Kidney (tissue), 14 donors: ENCODE data around the gene TNFAIP1. TPM values are rescaled to one million over a fixed set of nuclear protein-coding genes. Genes with fewer than 3 reads are reported as not detected.
A peak's percentile ranks its signal among the peaks of the same experiment; 100 is the strongest.

Source experiments
- DNase-seq, 5 donors: peaks; one replicate each; pipeline ENCODE4 v3.0.0-alpha.2; 2013 to 2020
- FAIRE-seq: peaks from 2 replicates; lab custom pipeline; 2012; peaks lifted over from hg19 to GRCh38; lab: Jason Lieb, UNC
- H3K27ac ChIP-seq, 2 donors: one replicate each; pipeline ENCODE4 v1.7.0; 2013; ENCODE audit warnings: low read depth in 2 of 2, low read length in 2 of 2, inconsistent platforms in 1 of 2
- H3K27me3 ChIP-seq: one replicate; pipeline ENCODE4 v1.7.1; 2013; ENCODE audit warnings: low read length, inconsistent platforms; ENCODE audit not compliant: control insufficient read depth, insufficient read depth
- H3K36me3 ChIP-seq, 3 donors: one replicate each; pipeline versions ENCODE4 v1.7.0 to v1.7.1; 2013; ENCODE audit warnings: low read length in 3 of 3, control low read depth in 1 of 3, inconsistent platforms in 1 of 3; ENCODE audit not compliant: insufficient read depth in 3 of 3, control insufficient read depth in 2 of 3
- H3K4me1 ChIP-seq, 3 donors: one replicate each; pipeline versions ENCODE4 v1.7.0 to v1.7.1; 2013; ENCODE audit warnings: low read length in 3 of 3, inconsistent platforms in 1 of 3, low read depth in 1 of 3; ENCODE audit not compliant: control insufficient read depth in 2 of 3, insufficient read depth in 2 of 3
- H3K4me3 ChIP-seq, 3 donors: one replicate each; pipeline versions ENCODE4 v1.7.0 to v1.8.1; 2013; ENCODE audit warnings: low read length in 3 of 3, control low read depth in 1 of 3, inconsistent platforms in 1 of 3
- H3K9ac ChIP-seq, 3 donors: one replicate each; pipeline versions ENCODE4 v1.7.0 to v1.7.1; 2013; ENCODE audit warnings: low read length in 3 of 3, control low read depth in 1 of 3, inconsistent platforms in 1 of 3
- H3K9me3 ChIP-seq, 3 donors: one replicate each; pipeline versions ENCODE4 v1.7.0 to v1.7.1; 2013; ENCODE audit warnings: low read length in 3 of 3, control low read depth in 1 of 3, inconsistent platforms in 1 of 3; ENCODE audit not compliant: control insufficient read depth in 2 of 3, insufficient read depth in 1 of 3
- intact Hi-C: fragments of 100-400 bp; cut with DNase I; formaldehyde crosslinking; loops from one replicate; pipeline ENCODE4 v1.11.1; 2022
- polyA plus RNA-seq: library from polyadenylated mRNA; stranded (reverse); fragments of 350-450 nt; fragmentation: Illumina TruSeq; extraction: RNeasy Lipid Tissue Mini Kit (QIAGEN cat#74804); gene quantifications from one replicate; pipeline ENCODE4 v1.2.3, GENCODE V29; 2014; ENCODE audit warnings: low read depth, low replicate concordance; ENCODE audit not compliant: insufficient read depth
- total RNA-seq: library from RNA; stranded (reverse); fragmentation: NEBNext Ultra II Directional; extraction: Animal tissue kit (Norgen Biotek cat#: 25700); gene quantifications from one replicate; pipeline ENCODE4 v1.2.1, GENCODE V29; 2021
- TF ChIP-seq, protein P1 (sequence below): IDR thresholded peaks from 3 replicates; pipeline ENCODE4 v1.5.1; 2012; ENCODE audit warnings: mild to moderate bottlenecking, moderate library complexity, borderline replicate concordance; ENCODE audit not compliant: insufficient read depth; ENCODE audit errors: extremely low read depth
- donor health status: control.
- donor health status: control.
- donor health status: control.
- donor health status: control.
- donor health status: control.
- donor health status: DM: yes; HTN: yes; CAD: no.
- donor health status: Normal renal cell carcinoma (clear cell type).

TNFAIP1 gene
- total and polyA plus RNA-seq, 2 donors from 2014 or later = 28.9 to 83.9 TPM

DNA sequence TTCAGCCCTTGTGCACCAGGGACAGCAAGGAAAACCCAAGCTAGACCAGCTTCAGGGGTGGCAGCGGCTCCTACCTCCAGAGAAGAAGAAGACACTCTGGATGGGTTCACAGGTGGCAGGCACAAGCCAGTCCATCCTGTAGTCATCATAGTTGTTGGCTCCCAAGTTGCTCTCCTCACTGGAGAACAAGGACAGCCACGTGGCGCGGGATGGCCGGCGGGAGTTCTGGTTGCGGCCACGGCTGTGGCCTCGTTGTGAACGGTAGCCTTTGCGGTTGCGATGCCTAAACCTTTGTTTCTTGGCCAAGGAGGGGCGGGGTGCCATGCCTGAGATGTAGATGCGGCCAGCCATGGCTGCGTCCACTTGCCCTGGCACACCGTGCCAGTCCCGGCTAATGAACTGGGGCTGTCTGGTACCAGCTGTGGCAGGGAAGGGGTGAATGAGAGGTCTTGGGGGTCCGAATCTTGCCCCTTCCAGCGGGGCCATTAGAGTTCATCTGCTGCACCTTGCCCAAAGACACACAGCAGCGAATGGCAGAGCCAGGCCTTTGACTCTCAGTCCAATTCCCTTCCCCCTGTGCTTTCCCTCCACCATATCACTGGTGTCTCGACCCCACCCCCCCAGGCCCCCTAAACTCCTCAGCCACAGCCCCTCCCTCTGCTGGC is 32.2 kb downstream of the TNFAIP1 start:
- TF ChIP-seq, protein P1, sequence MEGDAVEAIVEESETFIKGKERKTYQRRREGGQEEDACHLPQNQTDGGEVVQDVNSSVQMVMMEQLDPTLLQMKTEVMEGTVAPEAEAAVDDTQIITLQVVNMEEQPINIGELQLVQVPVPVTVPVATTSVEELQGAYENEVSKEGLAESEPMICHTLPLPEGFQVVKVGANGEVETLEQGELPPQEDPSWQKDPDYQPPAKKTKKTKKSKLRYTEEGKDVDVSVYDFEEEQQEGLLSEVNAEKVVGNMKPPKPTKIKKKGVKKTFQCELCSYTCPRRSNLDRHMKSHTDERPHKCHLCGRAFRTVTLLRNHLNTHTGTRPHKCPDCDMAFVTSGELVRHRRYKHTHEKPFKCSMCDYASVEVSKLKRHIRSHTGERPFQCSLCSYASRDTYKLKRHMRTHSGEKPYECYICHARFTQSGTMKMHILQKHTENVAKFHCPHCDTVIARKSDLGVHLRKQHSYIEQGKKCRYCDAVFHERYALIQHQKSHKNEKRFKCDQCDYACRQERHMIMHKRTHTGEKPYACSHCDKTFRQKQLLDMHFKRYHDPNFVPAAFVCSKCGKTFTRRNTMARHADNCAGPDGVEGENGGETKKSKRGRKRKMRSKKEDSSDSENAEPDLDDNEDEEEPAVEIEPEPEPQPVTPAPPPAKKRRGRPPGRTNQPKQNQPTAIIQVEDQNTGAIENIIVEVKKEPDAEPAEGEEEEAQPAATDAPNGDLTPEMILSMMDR = no peak
- H3K27me3 ChIP-seq = no peaks in the 10 kb centered on the region
- peak in 1 of 5 donors; percentile 11 for DNase-seq
- H3K9ac ChIP-seq = no peak overlapping the region
- no peaks in the 10 kb centered on the region for H3K9me3 ChIP-seq
- no peak overlapping the region for H3K27ac ChIP-seq
- intact Hi-C loops = no loop called here
- H3K4me3 ChIP-seq = no peak overlapping the region
- H3K36me3 ChIP-seq = peaks cover 0 to 9% (median 6%) of the 10 kb centered on the region in 3 donors
- H3K4me1 ChIP-seq = peaks cover 0 to 16% (median 3%) of the 10 kb centered on the region in 3 donors
- FAIRE-seq = no peak

- peaks cover 0 to 4% (median under 1%) of the 10 kb centered on the region in 3 donors for H3K36me3 ChIP-seq
- H3K27ac ChIP-seq = no peak overlapping the region
- no peak overlapping the region for H3K9ac ChIP-seq
- no peak for FAIRE-seq
- no peak overlapping the region for H3K4me3 ChIP-seq
- TF ChIP-seq, protein P1 = no peak
- DNase-seq = no peak
- H3K9me3 ChIP-seq = no peaks in the 10 kb centered on the region
- H3K4me1 ChIP-seq = peaks cover 0 to 17% (median 3%) of the 10 kb centered on the region in 3 donors
- intact Hi-C loops = no loop called here
- no peaks in the 10 kb centered on the region for H3K27me3 ChIP-seq
These were observed 32.8 kb downstream of the TNFAIP1 start for GRCh38 chr17:28368306-28368831.

DNA sequence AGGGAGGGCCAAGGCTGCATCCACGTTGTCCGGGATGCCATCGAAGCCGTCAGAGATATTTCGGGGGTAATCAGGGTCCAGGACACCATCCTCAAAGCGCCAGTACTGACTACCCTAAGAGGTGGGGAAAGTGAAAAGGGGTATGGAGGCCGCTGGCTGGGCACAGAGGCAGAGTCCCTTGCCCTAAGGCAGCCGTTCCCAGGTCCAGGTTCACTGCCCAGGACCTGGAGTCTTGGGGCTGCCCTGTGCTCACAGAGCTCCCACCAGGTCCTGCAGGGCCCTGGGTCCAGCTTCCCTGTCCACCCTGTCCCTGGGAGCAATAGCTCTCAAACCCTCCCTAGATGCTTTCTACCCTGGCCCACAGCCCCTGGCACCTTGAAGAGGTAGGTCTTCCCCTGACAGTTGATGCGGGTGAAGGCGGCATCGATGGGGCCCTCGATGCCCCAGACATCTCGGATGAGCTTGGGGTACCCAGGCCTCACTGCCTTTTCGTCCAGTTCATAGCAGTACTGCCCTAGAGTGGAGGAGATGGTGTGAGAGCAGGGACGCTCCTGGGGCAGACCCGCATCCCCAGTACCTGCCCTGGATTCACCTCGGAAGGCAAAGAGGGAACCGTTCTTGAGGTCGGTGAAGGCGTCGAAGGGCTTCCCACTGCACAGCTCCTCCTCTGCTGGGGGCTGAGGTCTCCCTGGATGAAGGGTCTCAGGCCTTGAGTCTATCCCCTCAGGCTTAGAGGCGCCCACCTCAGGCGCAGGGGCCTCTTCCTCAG is 33.5 kb downstream of the TNFAIP1 start:
- no peak overlapping the region for H3K9ac ChIP-seq
- FAIRE-seq (no peak), DNase-seq (no peak)
- peaks cover 0 to 17% (median 3%) of the 10 kb centered on the region in 3 donors for H3K4me1 ChIP-seq
- no peak overlapping the region for H3K4me3 ChIP-seq
- intact Hi-C loops = no loop called here
- no peaks in the 10 kb centered on the region for H3K27me3 ChIP-seq
- H3K27ac ChIP-seq = no peak overlapping the region
- peaks cover 0 to 3% (median 0%) of the 10 kb centered on the region in 3 donors for H3K36me3 ChIP-seq
- no peaks in the 10 kb centered on the region for H3K9me3 ChIP-seq
- TF ChIP-seq, protein P1 = no peak
